ENCODE measurements around the gene DPP6.

DNA sequence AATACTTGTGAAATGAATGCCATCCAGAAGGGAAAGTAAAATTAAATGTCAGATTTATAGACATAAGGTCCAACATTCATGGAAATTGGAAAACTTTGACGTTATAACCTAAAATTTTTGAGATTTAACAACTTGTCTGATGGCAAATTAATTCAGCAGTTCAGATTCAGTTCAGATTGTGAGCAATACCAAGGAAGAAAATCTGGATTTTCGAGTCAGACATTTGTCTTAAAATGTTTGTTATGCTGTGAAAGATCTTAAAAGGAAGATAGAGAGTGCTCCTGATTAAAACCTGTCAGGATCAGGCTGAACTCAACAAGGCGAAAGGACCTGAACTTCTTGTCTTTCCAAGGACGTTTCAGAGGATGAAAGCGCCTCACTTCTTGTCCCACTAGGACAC, 629.8 kb downstream of the DPP6 start:
- TF ChIP-seq, protein P1, sequence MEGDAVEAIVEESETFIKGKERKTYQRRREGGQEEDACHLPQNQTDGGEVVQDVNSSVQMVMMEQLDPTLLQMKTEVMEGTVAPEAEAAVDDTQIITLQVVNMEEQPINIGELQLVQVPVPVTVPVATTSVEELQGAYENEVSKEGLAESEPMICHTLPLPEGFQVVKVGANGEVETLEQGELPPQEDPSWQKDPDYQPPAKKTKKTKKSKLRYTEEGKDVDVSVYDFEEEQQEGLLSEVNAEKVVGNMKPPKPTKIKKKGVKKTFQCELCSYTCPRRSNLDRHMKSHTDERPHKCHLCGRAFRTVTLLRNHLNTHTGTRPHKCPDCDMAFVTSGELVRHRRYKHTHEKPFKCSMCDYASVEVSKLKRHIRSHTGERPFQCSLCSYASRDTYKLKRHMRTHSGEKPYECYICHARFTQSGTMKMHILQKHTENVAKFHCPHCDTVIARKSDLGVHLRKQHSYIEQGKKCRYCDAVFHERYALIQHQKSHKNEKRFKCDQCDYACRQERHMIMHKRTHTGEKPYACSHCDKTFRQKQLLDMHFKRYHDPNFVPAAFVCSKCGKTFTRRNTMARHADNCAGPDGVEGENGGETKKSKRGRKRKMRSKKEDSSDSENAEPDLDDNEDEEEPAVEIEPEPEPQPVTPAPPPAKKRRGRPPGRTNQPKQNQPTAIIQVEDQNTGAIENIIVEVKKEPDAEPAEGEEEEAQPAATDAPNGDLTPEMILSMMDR (conservative IDR thresholded peaks at IDR 0.05; ENCODE audit: low read length), result no peak
- TF ChIP-seq EZH2phosphoT487 (IDR thresholded peaks at IDR 0.05; ENCODE audit: borderline replicate concordance, low read depth, low read length), result no peak
